RCC 7860 (cell line): Measurements from ENCODE around the gene PLEKHG4B.
"Not testable (repeated sequence)": the region's sequence is repeated elsewhere in the genome, so short reads cannot be mapped to it uniquely, and the experiment has no call there.

Experiments used
- DNase-seq: peaks from one replicate; pipeline ENCODE4 v3.0.0-alpha.2; 2015; ENCODE audit warnings: low spot score
- FAIRE-seq: peaks from 2 replicates; lab custom pipeline; 2012; peaks lifted over from hg19 to GRCh38; lab: Jason Lieb, UNC

The PLEKHG4B gene

DNA sequence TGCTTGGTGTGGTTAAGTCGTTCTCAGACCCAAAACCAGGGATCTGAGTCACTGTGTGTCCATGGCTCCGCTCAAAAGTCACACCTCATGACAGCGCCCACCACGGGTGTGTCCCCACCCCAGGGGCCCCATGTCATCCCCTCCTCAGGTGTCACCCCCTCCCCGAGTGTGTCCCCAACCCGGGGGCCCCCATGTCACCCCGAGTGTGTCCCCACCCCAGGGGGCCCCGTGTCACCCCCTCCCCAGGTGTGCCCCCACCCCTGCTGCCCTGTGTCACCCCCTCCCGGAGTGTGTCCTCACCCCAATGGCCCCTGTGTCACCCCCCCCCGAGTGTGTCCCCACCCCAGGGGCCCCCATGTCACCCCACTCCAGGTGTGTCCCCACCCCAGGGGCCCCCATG lies 104.4 kb downstream of the PLEKHG4B start:
- DNase-seq (no peak), FAIRE-seq (no peak)

GRCh38 chr5:197031-197430 lies 105.1 kb downstream of the PLEKHG4B start:
- DNase-seq = not testable (repeated sequence)

DNA sequence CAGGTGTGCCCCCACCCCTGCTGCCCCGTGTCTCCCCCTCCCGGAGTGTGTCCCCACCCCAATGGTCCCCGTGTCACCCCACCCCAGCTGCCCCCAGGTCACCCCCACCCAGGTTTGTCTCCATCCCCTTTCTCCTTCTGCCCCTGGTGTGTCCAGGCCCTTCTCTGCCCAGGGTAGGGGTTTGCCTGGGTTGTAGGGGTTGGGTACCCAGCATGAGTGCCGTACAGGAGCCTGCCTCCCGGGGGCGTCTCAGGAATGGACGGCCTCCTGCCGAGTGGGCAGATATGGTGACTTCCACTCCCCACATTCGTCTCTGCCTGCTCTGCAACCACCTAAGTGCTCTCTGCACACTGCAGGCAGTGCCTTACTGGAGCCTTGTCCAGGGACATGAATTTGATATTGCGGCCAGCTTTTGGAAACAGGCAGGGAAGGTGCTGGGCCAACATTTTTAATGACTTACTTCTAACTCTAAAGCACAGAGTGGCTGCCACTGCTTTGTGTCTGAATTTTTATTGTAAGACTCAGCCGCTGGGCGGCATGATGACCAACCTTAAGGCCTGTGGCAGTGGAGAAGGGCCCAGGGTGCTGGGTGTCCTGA lies 106.0 kb downstream of the PLEKHG4B start:
- DNase-seq (no peak), FAIRE-seq (no peak)

More at GRCh38 chr5:197031-197430, 105.1 kb downstream of the PLEKHG4B start:
- not testable (repeated sequence) for FAIRE-seq

- DNase-seq (no peak), FAIRE-seq (no peak)
Observed at GRCh38 chr5:198516-199196, 106.7 kb downstream of the PLEKHG4B start.

DNA sequence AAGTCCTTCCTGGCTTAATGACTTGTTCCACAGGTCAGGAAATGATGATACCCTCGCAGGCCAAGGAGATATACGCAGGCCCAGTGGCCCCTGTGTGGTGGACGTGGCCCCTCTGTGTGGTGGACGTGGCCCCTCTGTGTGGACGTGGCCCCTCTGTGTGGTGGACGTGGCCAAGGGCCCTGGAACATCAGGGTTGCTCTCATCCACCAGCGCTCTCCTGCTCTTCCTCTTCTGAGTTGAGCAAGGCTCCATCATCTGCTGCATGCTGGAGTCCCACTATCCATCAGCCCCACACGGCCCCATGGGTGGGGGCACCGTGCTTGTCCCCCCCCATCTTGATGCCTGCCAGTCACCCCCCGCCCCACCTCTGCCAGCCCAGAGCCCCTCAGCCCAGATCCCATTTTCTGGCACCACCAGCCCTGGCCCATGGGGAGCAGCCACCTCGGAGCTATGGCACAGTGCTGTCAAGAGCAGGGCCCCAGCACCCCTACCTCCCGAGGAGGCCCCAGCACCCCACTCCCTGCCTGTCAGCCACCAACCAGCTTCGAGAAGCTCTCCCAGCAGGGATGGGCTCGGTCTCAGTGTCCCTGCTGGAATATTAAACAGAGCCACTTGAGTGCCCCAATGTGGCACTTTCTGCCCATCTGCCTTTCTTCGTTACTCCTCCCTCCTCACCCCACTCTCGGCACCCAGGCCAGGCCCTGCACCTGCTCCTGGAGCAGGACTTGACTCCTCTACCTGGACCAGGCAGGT lies 107.4 kb downstream of the PLEKHG4B start:
- DNase-seq = no peak
- FAIRE-seq = no peak

DNA sequence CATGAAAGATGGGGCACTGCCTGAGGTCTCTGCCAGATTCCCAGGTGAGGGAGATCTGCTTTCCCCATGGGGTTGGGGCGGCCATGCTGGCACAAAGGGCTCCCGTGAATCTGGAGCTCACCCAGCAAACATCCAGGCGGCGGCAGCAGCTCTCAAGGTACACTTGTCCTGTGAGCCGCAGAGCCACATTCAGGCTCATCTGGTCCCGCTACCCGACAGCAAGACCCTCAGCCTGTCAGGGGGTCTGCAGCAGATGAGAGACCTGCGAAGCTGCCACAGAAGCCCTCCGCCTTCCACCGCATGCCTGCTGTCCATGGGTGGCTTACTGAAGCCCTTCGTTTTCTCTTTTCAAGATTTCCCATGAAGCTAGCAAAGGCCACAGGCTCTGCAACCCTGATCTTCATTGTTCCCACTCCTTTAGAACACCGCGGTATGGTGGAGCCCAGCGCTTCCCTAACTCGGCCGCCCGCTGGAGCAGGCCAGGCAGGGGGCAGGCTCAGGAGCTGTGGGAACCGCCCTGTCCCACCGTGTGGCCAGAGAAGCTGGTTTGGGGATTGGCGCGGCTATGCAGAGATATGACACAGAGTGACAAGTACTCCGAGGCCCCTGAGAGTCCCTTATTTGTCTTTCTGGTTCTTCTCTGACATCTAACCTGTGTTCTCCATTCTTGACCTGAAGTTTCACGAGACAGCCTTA lies 108.1 kb downstream of the PLEKHG4B start:
- no peak for FAIRE-seq
- no peak for DNase-seq

- no peak for FAIRE-seq
- DNase-seq = no peak
Observed at GRCh38 chr5:200985-201384, 109.0 kb downstream of the PLEKHG4B start.

GRCh38 chr5:201672-202071 lies 109.7 kb downstream of the PLEKHG4B start:
- FAIRE-seq = no peak
- no peak for DNase-seq

DNA sequence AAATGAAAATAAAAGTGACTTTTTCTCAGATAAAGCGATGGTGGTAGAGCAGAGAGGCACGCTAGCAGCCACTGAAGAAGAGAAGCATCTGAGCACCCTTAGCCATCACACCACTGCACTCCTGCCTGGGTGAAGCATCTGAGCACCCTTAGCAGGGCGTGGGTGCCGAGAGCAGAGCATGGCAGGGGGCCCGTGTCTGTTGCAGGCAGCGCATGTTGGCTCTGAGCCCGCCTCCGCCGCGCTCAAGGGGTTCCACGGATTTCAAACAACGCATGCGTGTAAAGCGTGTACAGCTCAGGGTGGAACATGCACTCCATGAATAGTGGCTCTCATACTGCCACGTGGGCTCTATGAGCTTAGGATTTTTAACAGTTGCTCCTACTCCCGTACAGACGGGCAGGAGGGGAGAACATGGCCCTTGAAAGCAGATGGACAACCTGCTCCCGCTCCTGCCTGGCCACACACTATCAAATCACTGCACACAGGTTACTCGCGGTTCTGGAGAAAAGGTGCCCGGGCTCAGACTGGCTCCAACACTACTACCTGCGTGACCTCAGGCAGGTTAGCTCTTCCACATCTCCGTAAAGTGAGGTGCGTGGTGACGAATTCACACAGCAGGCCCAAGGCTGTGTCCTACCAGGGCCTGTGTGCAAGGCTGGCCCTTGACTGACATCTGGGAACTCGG lies 111.4 kb downstream of the PLEKHG4B start:
- FAIRE-seq = no peak
- no peak for DNase-seq

DNA sequence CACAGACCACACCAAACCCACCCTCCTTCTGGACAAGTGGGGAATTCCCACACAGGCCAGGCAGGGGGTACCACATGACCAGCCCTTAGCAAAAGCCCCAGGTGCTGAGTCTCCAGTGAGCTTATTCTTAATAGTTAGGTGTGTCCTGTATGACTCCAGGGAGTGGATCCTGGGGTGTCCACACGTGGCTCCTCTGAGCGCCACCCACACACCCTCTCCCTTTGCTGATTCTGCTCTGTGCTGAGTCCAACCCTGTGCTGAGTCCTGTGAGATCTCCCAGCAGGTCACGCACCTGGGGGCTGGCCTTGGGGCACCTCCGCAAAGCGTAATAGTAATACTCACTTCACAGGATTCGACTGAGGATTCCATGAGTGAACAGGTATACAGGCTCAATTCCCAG lies 112.0 kb downstream of the PLEKHG4B start:
- FAIRE-seq = no peak
- no peak for DNase-seq

DNA sequence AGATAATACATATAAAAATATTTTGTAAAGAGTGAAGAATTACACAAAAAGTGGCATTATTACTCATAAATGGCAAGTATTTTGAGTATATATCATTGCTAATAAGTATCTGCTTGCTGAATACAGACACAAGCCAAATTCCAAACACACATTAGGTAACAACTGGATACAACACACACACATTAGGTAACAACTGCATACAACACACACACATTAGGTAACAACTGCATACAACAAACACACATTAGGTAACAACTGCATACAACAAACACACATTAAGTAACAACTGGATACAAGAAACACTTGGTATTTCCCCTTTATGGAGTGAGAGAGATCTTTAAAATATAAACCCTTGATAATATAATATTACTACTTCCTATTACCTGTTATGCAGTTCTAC lies 112.5 kb downstream of the PLEKHG4B start:
- DNase-seq = no peak
- FAIRE-seq = no peak

DNA sequence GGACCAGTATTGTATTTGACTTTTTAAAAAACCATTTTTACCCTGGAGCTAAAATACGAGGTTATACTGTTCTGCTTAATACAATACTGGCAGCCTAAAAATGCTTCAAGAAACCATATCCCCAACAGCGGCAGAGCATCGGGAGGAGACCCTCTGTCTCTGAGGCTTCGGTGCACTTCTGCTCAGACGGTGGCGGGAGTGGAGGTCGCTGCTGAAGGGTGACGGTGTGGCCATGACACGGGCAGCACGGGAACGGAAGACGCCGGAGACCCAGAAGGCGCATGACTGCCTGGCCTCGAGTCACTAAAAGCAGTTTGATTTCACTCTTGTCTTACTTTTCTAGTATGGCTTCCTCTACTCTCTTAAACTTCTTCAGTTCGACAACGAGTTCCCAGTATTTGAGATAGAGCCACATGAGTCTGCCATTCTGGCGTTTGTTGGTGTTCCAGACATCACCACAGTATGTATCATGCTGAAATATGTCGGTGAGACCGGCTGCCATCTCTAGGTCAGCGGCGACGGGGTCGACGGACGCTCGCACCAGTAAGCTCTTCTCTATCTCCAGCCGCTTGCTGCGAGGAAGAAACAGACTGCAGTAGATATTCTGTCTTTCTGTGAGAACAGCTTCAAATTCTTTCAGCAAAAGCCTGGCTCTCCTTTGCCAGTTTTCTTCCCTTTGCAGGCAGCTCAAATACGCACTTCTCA lies 113.2 kb downstream of the PLEKHG4B start:
- no peak for FAIRE-seq
- no peak for DNase-seq

GRCh38 chr5:206406-206805 lies 114.4 kb downstream of the PLEKHG4B start:
- FAIRE-seq (no peak), DNase-seq (no peak)

- FAIRE-seq = no peak
- no peak for DNase-seq
Observed at GRCh38 chr5:206927-207536, 115.1 kb downstream of the PLEKHG4B start.

GRCh38 chr5:207599-207998 lies 115.6 kb downstream of the PLEKHG4B start:
- DNase-seq = no peak
- no peak for FAIRE-seq

- DNase-seq = no peak
Observed at GRCh38 chr5:208449-209114, 116.6 kb downstream of the PLEKHG4B start.

DNA sequence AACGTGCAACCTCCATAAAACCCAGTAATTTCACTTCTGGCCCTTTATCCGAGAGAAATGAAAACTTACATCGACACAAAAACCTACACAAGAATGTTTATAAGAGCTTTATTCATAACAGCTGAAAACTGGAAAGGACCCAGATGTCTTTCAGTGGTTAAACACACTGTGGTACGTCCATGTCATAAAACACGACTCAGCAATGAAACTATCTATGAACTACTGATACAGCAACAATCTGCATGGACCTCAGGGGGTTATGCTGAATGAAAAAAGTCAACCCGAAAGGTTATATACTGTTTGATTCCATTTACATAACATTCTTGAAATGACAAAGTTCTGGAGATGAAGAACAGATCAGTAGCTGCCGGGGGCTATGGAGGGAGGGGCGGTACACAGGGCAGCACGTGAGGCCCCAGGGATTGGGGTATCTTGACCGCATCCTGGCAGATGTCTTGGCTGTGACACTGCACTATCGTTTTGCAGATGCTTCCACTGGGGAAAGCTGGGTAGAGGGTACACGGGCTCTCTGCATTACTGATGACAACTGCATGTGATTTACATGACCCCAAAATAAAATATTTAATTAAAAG lies 121.9 kb downstream of the PLEKHG4B start:
- no peak for FAIRE-seq

More at GRCh38 chr5:208449-209114, 116.6 kb downstream of the PLEKHG4B start:
- FAIRE-seq = no peak

DNA sequence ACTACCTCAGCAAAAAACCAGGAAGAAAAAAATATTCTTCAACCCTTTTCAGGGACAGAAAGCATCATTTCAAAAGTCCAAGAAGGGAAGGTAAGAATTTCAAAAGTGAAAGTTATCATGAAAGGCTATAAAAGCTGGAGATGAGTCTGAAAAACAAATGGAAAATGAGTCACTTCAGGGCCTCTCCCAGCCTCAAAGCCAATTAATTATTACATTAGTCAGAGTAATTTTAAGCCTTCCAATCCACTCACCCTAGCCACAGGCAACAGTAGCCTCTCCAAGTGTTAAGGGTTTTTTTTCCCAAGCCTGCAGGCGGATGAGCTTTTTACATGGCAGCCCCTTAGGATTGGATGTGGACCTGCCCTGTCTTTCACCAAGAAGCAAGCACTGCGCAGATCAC lies 123.3 kb downstream of the PLEKHG4B start:
- DNase-seq (peak; percentile 56), FAIRE-seq (peak; percentile 93)

More for the DNA sequence above, 121.9 kb downstream of the PLEKHG4B start:
- no peak for DNase-seq

DNA sequence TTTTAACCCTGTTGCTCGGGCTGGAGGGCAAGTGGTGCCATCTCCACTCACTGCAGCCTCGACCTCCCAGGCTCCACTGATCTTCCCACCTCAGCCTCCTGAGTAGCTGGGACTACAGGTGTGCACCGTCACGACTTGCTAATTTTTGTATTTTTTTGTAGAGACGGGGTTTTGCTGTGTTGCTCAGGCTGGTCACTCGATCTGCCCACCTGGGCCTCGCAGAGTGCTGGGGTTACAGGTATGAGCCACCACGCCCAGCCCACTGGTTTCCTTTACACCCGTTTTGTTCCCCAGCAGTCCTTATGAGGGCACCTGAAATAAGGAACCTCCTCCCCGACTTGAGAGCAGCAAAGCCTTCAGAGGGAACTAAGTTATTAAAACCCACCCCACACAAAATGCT lies 124.1 kb downstream of the PLEKHG4B start:
- not testable (repeated sequence) for DNase-seq, FAIRE-seq
